ENCODE measurements around the gene TBCC. TPM values are rescaled to one million over a fixed set of nuclear protein-coding genes. Genes with fewer than 3 reads are reported as not detected.
"Not testable (repeated sequence)": the region's sequence is repeated elsewhere in the genome, so short reads cannot be mapped to it uniquely, and the experiment has no call there.

The TBCC gene
- total and polyA plus RNA-seq, 4 donors: 21.6 to 38.0 (median 22.1) TPM

DNA sequence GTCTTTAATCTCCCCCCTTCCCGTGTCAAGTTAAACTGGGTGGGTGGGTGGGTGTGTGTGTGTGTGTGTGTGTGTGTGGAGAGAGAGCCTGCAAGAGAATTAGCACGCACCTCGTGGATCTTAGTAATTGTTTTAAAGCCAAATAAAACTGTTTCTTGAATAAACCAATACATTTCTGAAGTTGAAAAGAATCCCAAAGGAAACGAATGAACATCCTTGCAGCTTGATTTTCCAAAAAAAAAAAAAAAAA, 35.6 kb upstream of the TBCC start:
- TF ChIP-seq, protein P1, sequence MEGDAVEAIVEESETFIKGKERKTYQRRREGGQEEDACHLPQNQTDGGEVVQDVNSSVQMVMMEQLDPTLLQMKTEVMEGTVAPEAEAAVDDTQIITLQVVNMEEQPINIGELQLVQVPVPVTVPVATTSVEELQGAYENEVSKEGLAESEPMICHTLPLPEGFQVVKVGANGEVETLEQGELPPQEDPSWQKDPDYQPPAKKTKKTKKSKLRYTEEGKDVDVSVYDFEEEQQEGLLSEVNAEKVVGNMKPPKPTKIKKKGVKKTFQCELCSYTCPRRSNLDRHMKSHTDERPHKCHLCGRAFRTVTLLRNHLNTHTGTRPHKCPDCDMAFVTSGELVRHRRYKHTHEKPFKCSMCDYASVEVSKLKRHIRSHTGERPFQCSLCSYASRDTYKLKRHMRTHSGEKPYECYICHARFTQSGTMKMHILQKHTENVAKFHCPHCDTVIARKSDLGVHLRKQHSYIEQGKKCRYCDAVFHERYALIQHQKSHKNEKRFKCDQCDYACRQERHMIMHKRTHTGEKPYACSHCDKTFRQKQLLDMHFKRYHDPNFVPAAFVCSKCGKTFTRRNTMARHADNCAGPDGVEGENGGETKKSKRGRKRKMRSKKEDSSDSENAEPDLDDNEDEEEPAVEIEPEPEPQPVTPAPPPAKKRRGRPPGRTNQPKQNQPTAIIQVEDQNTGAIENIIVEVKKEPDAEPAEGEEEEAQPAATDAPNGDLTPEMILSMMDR (IDR thresholded peaks at IDR 0.05; ENCODE audit: control extremely low read depth, extremely low read depth): no peak
- H3K36me3 ChIP-seq (ENCODE audit: control insufficient read depth in 4 of 4, insufficient read depth in 4 of 4, low read length in 4 of 4): peaks cover 0 to 6% (median 0%) of the 10 kb centered on the region in 4 donors
- peak overlapping the region in 1 of 2 donors; percentile 100 for H3K27ac ChIP-seq (ENCODE audit: low read depth in 1 of 2, low read length in 1 of 2)
- H3K9me3 ChIP-seq (ENCODE audit: control insufficient read depth in 4 of 4, insufficient read depth in 3 of 4, low read length in 3 of 4): no peaks in the 10 kb centered on the region
- H3K4me3 ChIP-seq: no peak overlapping the region
- H3K27me3 ChIP-seq (ENCODE audit: control insufficient read depth in 3 of 3, insufficient read depth in 3 of 3, low read length in 2 of 3): no peaks in the 10 kb centered on the region
- peak overlapping the region in 1 of 2 donors; percentile 63 for H3K9ac ChIP-seq (ENCODE audit: insufficient read depth in 1 of 2, low read length in 2 of 2)
- ATAC-seq (ENCODE audit: insufficient read depth, low FRiP score) (no peak), DNase-seq (peak in 2 of 3 donors; percentile 56 to 72)
- H3K4me1 ChIP-seq (ENCODE audit: control insufficient read depth in 5 of 5, insufficient read depth in 5 of 5, low read length in 5 of 5): peaks cover 4 to 21% (median 9%) of the 10 kb centered on the region in 5 donors
- WGBS, 2 donors: 1% methylated on average over 4 of the region's 4 CpGs

DNA sequence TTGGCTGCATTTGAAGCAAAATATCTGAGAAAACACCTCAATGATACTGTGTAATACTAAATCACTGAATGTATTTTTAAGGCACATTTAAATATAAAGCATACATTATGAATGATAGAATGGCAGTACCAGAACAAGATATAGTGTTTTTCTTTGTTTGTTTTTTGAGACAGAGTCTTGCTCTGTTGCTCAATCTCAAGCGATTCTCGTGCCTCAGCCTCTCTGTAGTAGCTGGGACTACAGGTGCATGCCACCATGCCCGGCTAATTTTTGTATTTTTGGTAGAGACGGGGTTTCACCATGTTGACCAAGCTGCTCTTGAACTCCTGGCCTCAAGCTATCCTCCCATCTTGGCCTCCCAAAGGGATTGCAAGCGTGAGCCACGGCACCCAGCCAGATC, 33.6 kb upstream of the TBCC start:
- no peaks in the 10 kb centered on the region for H3K9me3 ChIP-seq (ENCODE audit: control insufficient read depth in 4 of 4, insufficient read depth in 3 of 4, low read length in 3 of 4)
- WGBS, 2 donors: 91 to 92% methylated on average over 6 of the region's 6 CpGs
- H3K4me3 ChIP-seq: no peak overlapping the region
- TF ChIP-seq, protein P1 (IDR thresholded peaks at IDR 0.05; ENCODE audit: control extremely low read depth, extremely low read depth): no peak
- no peaks in the 10 kb centered on the region for H3K27me3 ChIP-seq (ENCODE audit: control insufficient read depth in 3 of 3, insufficient read depth in 3 of 3, low read length in 2 of 3)
- H3K4me1 ChIP-seq (ENCODE audit: control insufficient read depth in 5 of 5, insufficient read depth in 5 of 5, low read length in 5 of 5): peaks cover 0 to 5% (median 3%) of the 10 kb centered on the region in 5 donors
- no peak overlapping the region for H3K9ac ChIP-seq (ENCODE audit: insufficient read depth in 1 of 2, low read length in 2 of 2)
- no peak overlapping the region for H3K27ac ChIP-seq (ENCODE audit: low read depth in 1 of 2, low read length in 1 of 2)
- H3K36me3 ChIP-seq (ENCODE audit: control insufficient read depth in 4 of 4, insufficient read depth in 4 of 4, low read length in 4 of 4): peaks cover 0 to 6% (median 0%) of the 10 kb centered on the region in 4 donors
- ATAC-seq (ENCODE audit: insufficient read depth, low FRiP score) (no peak), DNase-seq (no peak)

DNA sequence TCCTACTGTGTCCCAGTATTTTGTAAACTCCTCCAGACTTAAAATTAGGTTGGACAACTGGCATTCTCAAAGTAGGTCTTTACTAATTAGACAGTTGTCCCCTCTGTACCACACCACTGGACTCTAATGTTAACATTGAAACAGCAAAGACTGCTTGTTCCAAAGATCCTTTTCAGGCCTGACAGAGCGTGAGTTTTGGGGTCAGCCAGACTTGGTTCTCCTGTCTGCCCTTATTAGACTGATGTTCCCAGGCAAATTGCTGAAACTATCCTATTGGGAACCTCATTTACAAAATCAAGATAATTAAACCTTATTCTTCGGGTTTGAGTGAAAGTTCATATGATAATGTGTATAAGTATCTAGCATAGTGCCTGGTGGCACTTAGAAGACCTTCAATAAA, 32.2 kb upstream of the TBCC start:
- TF ChIP-seq, protein P1 (IDR thresholded peaks at IDR 0.05; ENCODE audit: control extremely low read depth, extremely low read depth): no peak
- Histone ChIP-seq H3K27ac (ENCODE audit: low read depth in 1 of 2, low read length in 1 of 2) (no peak overlapping the region), H3K9ac (ENCODE audit: insufficient read depth in 1 of 2, low read length in 2 of 2) (peak overlapping the region in 1 of 2 donors; percentile 5), H3K9me3 (ENCODE audit: control insufficient read depth in 4 of 4, insufficient read depth in 3 of 4, low read length in 3 of 4) (no peaks in the 10 kb centered on the region), H3K4me3 (no peak overlapping the region), H3K4me1 (ENCODE audit: control insufficient read depth in 5 of 5, insufficient read depth in 5 of 5, low read length in 5 of 5) (peaks cover 0 to 4% (median 3%) of the 10 kb centered on the region in 5 donors), H3K36me3 (ENCODE audit: control insufficient read depth in 4 of 4, insufficient read depth in 4 of 4, low read length in 4 of 4) (no peaks in the 10 kb centered on the region), H3K27me3 (ENCODE audit: control insufficient read depth in 3 of 3, insufficient read depth in 3 of 3, low read length in 2 of 3) (no peaks in the 10 kb centered on the region)
- ATAC-seq (ENCODE audit: insufficient read depth, low FRiP score): no peak
- WGBS, 2 donors: 91 to 92% methylated on average over 2 of the region's 2 CpGs
- no peak for DNase-seq

DNA sequence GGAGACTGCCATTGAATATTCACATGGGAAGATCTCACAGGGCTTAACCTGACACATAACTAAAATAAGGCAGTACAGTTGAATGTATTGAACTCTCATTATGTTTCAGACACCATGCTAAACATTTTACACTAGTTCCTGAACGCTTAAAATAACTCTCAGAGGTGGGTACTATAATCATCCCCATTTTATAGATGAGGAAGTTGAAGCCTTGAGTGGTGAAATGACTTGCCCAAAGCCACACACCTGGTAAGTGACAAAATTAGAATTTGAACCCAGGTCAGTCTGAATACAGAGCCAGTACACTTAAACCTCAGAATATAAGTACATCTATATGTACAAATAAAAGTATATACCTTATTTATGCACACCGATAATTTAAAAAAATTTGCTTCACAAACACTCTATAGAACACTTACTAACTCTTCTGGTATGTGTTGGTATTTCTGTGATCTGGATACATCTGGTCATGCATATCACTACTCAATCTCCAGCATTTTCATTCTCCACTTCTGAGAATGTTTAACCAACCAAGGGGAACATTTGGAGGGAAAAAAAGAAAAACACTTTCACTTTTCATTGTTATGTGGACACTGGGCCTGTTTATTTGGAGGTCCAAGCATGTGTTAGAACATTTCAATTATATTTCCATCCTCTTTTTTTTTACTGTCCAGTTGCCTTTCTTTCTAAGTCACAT, 31.4 kb upstream of the TBCC start:
- Histone ChIP-seq H3K9me3 (ENCODE audit: control insufficient read depth in 4 of 4, insufficient read depth in 3 of 4, low read length in 3 of 4) (no peaks in the 10 kb centered on the region), H3K36me3 (ENCODE audit: control insufficient read depth in 4 of 4, insufficient read depth in 4 of 4, low read length in 4 of 4) (no peaks in the 10 kb centered on the region), H3K27ac (ENCODE audit: low read depth in 1 of 2, low read length in 1 of 2) (no peak overlapping the region), H3K4me3 (no peak overlapping the region), H3K4me1 (ENCODE audit: control insufficient read depth in 5 of 5, insufficient read depth in 5 of 5, low read length in 5 of 5) (peaks cover 0 to 4% (median 3%) of the 10 kb centered on the region in 5 donors), H3K27me3 (ENCODE audit: control insufficient read depth in 3 of 3, insufficient read depth in 3 of 3, low read length in 2 of 3) (no peaks in the 10 kb centered on the region), H3K9ac (ENCODE audit: insufficient read depth in 1 of 2, low read length in 2 of 2) (no peak overlapping the region)
- WGBS, 2 donors: 72 to 90% methylated on average over 2 of the region's 2 CpGs
- DNase-seq (peak in 1 of 3 donors; percentile 55), ATAC-seq (ENCODE audit: insufficient read depth, low FRiP score) (no peak)
- TF ChIP-seq, protein P1 (IDR thresholded peaks at IDR 0.05; ENCODE audit: control extremely low read depth, extremely low read depth): no peak

DNA sequence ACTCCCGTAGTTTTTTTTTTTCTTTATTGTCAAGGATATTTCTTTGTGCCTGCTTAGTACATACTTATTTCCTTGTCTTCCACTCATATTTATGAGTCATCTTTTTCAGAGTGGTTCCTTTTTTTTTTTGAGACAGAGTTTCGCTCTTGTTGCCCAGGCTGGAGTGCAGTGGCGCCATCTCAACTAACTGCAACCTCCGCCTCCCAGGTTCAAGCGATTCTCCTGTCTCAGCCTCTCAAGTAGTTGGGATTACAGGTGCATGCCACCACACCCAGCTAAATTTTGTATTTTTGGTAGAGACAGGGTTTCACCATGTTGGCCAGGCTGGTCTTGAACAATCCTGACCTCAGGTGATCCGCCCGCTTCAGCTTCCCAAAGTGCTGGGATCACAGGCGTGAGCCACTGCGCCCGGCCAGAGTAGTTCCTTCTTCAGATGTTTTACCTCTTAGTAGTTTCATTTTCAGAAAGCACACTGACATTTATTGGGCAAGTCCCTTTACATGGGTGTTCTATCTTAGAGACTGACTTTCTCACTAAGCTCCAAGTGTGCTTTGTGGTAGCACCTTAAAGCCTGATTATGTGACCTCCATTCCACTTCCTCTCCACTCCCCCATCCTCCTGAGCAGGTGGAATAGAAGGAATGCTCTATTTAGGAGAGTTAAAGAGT, 29.1 kb upstream of the TBCC start:
- not testable (repeated sequence) for H3K27me3 ChIP-seq (ENCODE audit: control insufficient read depth in 3 of 3, insufficient read depth in 3 of 3, low read length in 2 of 3); H3K9ac ChIP-seq (ENCODE audit: insufficient read depth in 1 of 2, low read length in 2 of 2); H3K4me3 ChIP-seq; DNase-seq; H3K9me3 ChIP-seq (ENCODE audit: control insufficient read depth in 4 of 4, insufficient read depth in 3 of 4, low read length in 3 of 4); H3K36me3 ChIP-seq (ENCODE audit: control insufficient read depth in 4 of 4, insufficient read depth in 4 of 4, low read length in 4 of 4); H3K4me1 ChIP-seq (ENCODE audit: control insufficient read depth in 5 of 5, insufficient read depth in 5 of 5, low read length in 5 of 5)
- ATAC-seq (ENCODE audit: insufficient read depth, low FRiP score): peak; percentile 36
- peak overlapping the region in 1 of 2 donors; percentile 26 for H3K27ac ChIP-seq (ENCODE audit: low read depth in 1 of 2, low read length in 1 of 2)
- WGBS, 2 donors: 30 to 54% methylated on average over 10 of the region's 10 CpGs

All from lung (tissue), 12 donors.